OCI-LY3 (cell line): Measurements from ENCODE around the gene SRPK1.

Source experiments
- EZH2phosphoT487 ChIP-seq: fragments of 200-600 bp; shearing (Covaris generic); IDR thresholded peaks from 2 replicates; pipeline ENCODE4 v1.6.1; 2018; ENCODE audit warnings: antibody characterized with exemption, mixed run types, low read depth
- TF ChIP-seq, protein P1 (sequence below): fragments of 200-600, 300-600 bp; sonication (generic); IDR thresholded peaks from 2 replicates; pipeline ENCODE4 v1.5.1; 2014; ENCODE audit warnings: antibody characterized with exemption, low read length, low read depth

DNA sequence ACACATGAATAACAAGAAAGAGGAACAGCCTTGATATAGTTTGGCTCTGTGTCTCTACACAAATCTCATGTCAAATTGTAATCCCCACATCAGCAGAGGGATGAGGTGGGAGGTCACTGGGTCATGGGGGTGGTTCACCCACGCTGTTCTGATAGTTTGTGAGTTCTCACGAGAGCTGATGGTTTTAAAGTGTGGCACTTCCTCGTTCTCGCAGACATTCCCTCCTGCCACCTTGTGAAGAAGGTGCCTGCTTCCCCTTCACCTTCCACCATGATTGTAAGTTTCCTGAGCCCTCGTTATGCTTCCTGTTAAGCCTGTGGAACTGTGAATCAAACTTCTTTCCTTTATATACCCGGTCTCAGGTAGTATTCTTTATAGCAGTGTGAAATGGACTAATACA lies 13.1 kb downstream of the SRPK1 start:
- TF ChIP-seq, protein P1, sequence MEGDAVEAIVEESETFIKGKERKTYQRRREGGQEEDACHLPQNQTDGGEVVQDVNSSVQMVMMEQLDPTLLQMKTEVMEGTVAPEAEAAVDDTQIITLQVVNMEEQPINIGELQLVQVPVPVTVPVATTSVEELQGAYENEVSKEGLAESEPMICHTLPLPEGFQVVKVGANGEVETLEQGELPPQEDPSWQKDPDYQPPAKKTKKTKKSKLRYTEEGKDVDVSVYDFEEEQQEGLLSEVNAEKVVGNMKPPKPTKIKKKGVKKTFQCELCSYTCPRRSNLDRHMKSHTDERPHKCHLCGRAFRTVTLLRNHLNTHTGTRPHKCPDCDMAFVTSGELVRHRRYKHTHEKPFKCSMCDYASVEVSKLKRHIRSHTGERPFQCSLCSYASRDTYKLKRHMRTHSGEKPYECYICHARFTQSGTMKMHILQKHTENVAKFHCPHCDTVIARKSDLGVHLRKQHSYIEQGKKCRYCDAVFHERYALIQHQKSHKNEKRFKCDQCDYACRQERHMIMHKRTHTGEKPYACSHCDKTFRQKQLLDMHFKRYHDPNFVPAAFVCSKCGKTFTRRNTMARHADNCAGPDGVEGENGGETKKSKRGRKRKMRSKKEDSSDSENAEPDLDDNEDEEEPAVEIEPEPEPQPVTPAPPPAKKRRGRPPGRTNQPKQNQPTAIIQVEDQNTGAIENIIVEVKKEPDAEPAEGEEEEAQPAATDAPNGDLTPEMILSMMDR: no peak
- no peak for TF ChIP-seq EZH2phosphoT487
